GM23338 (cell line): Measurements from ENCODE around the gene SP100.

Source experiments
- CTCF ChIP-seq, 2 experiments: fragments of 200-600 bp in 1 of 2; sonication (generic) in 1 of 2; conservative IDR thresholded peaks; 2 replicates each; pipeline versions ENCODE4 v1.5.1 to v1.6.1; 2016 to 2017; ENCODE audit warnings: antibody characterized with exemption in 2 of 2, low read depth in 2 of 2, mild to moderate bottlenecking in 2 of 2, moderate library complexity in 1 of 2
- POLR2AphosphoS5 ChIP-seq: IDR thresholded peaks from 2 replicates; pipeline ENCODE4 v1.6.1; 2016; ENCODE audit warnings: antibody characterized with exemption, low read depth
- REST ChIP-seq: IDR thresholded peaks from one replicate; pipeline ENCODE4 v1.6.1; 2018; ENCODE audit warnings: antibody characterized with exemption; ENCODE audit not compliant: unreplicated experiment
- ZNF114 ChIP-seq: fragments of 250-450 bp; sonication (Bioruptor Pico); IDR thresholded peaks from 2 replicates; pipeline ENCODE4 v1.5.0; 2020; ENCODE audit warnings: mild to moderate bottlenecking, moderate library complexity
- ZNF331 ChIP-seq: fragments of 250-450 bp; sonication (Bioruptor Pico); IDR thresholded peaks from 2 replicates; pipeline ENCODE4 v1.5.0; 2020; ENCODE audit warnings: low read depth, mild to moderate bottlenecking, moderate library complexity

DNA sequence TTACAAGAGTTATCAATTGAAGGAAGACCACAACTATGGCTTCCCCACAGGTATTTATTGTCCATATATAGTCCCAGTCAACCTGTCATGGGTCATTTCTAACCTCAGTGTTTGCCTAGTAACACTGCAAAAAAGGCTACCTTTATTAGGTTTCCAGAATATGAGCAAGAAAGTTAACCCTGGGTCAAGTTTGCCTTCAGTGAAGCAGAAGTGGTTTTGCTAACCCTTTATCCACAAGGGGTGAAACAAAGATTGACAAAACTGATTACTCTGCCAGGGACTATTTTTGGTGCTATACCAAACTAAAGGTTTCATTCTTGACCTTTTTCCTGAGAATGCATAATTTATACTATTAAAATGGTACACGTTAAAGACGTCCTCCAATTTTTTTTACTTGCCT lies 28.8 kb downstream of the SP100 start:
- no peak for TF ChIP-seq CTCF (conservative IDR thresholded peaks at IDR 0.05; ENCODE audit: low read depth in 2 of 2)
- TF ChIP-seq POLR2AphosphoS5, result no peak
- no peak for TF ChIP-seq ZNF331 (CRISPR knock-in tag)
- TF ChIP-seq ZNF114 (CRISPR knock-in tag), result no peak
- no peak for TF ChIP-seq REST
